Skeletal muscle tissue (tissue), 4 donors: ENCODE results near the gene PTGDR. TPM values are rescaled to one million over a fixed set of nuclear protein-coding genes. Genes with fewer than 3 reads are reported as not detected.

Experiments used
- H3K27ac ChIP-seq: one replicate; pipeline ENCODE4 v1.7.0; 2013; ENCODE audit warnings: mild to moderate bottlenecking, low read depth, low read length, inconsistent platforms
- H3K27me3 ChIP-seq, 3 donors: one replicate each; pipeline ENCODE4 v1.7.0; 2013; ENCODE audit warnings: low read length in 3 of 3; ENCODE audit not compliant: control insufficient read depth in 3 of 3, insufficient read depth in 3 of 3
- H3K36me3 ChIP-seq, 3 donors: one replicate each; pipeline ENCODE4 v1.7.0; 2013; ENCODE audit warnings: low read length in 3 of 3; ENCODE audit not compliant: control insufficient read depth in 3 of 3, insufficient read depth in 3 of 3
- H3K4me1 ChIP-seq, 3 donors: one replicate each; pipeline ENCODE4 v1.7.0; 2013; ENCODE audit warnings: low read length in 3 of 3, mild to moderate bottlenecking in 3 of 3; ENCODE audit not compliant: control insufficient read depth in 3 of 3, insufficient read depth in 3 of 3
- H3K4me3 ChIP-seq, 3 donors: one replicate each; pipeline ENCODE4 v1.7.0; 2013; ENCODE audit warnings: low read length in 3 of 3
- H3K9ac ChIP-seq, 3 donors: one replicate each; pipeline ENCODE4 v1.7.0; 2013; ENCODE audit warnings: low read length in 3 of 3, mild to moderate bottlenecking in 3 of 3, moderate library complexity in 2 of 3, low read depth in 1 of 3
- H3K9me3 ChIP-seq, 3 donors: one replicate each; pipeline ENCODE4 v1.7.0; 2013; ENCODE audit warnings: low read length in 3 of 3; ENCODE audit not compliant: control insufficient read depth in 3 of 3
- total RNA-seq: library from RNA; depleted of rRNA; stranded (reverse); fragments of >200 nt; gene quantifications from one replicate; pipeline ENCODE4 v1.2.3, GENCODE V29; 2014
- donor health status: Osteomylitis.

PTGDR gene
- total RNA-seq, 1 donor from 2014 or later, result under 0.01 TPM

DNA sequence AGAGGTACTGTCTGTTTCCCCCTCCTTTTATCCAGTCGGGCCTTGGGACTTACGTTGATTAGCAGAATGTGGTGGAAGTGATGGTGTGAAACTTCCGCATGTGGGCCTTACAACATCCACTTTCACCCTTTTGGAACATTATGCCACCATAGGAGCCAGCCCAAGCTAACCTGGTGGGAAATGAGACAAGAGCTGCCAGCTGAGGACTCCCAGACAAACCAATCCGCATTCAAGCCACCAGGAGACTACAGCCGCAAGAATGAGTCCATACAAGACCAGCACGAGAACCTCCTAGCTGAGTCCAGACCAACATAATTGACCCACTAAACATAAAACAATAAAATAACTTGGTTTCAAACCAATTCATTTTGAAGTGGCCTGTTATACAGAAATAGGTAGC is 37.5 kb downstream of the PTGDR start:
- H3K27ac ChIP-seq, result no peak overlapping the region
- H3K9me3 ChIP-seq, result no peaks in the 10 kb centered on the region
- H3K27me3 ChIP-seq, result no peaks in the 10 kb centered on the region
- no peaks in the 10 kb centered on the region for H3K4me1 ChIP-seq
- no peak overlapping the region for H3K9ac ChIP-seq
- no peak overlapping the region for H3K4me3 ChIP-seq
- H3K36me3 ChIP-seq, result no peaks in the 10 kb centered on the region

DNA sequence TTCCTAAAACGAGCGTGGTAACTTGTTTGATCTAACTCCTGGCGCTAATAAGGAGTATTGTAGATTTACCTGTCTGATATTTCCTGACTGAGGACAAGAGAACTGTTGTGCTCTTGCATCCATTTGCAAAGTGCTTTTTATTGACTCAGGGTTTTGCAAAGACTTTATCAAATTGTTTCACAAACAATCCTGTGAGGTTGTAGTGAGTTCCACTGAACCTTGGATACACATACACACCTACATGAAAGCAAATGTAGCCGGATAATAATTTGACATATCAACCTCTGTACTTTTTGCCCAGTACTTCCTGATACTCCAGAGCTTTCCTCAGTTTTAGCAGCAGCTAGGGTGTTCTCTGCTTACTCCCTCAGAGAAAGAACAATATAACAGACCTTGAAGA is 39.9 kb downstream of the PTGDR start:
- Histone ChIP-seq H3K27ac (no peak overlapping the region), H3K9ac (no peak overlapping the region), H3K27me3 (no peaks in the 10 kb centered on the region), H3K4me1 (no peaks in the 10 kb centered on the region), H3K36me3 (no peaks in the 10 kb centered on the region), H3K9me3 (no peaks in the 10 kb centered on the region), H3K4me3 (no peak overlapping the region)

DNA sequence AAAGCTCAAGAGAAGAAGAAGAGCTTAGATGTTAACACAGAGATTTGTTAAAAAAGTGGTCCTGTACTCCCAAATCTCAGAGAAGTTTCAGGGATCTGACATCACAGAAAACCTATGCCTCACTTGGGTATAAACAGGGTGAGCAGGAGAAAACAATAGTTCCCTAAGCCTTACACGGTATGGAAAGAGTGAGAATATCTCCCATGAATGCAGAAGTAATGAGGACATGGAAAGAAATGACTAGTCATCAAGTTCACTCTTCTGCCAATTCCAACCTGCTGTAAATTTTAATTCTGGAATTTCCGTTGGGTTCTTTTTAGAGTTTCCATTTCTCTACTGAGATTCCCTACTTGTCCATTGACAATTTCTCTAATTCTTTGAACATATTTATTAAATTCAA is 40.4 kb downstream of the PTGDR start:
- no peak overlapping the region for H3K4me3 ChIP-seq
- H3K36me3 ChIP-seq, result no peaks in the 10 kb centered on the region
- H3K27me3 ChIP-seq, result peaks cover 0 to 2% (median 0%) of the 10 kb centered on the region in 3 donors
- H3K4me1 ChIP-seq, result no peaks in the 10 kb centered on the region
- no peak overlapping the region for H3K9ac ChIP-seq
- no peak overlapping the region for H3K27ac ChIP-seq
- H3K9me3 ChIP-seq, result no peaks in the 10 kb centered on the region

DNA sequence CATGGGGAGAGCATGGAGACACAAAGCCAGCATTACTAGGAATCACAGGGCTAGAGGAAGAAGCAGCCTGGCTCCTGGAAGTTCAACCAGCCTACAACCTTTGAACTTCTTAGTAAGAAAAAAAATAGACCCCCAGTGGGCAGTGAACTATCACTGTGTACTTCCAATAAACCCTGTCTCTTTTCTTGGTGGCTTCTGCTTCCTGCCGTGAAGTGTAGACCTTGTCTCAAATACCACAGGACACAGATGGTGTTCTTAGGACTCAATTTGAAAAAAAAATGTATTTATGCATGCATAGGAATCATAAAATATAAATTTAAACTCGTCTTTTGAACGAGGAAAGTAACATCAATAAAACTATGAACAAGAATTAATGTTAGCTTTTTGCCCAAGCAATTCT is 43.0 kb downstream of the PTGDR start:
- no peaks in the 10 kb centered on the region for H3K9me3 ChIP-seq
- H3K4me1 ChIP-seq, result peaks cover 11 to 15% (median 13%) of the 10 kb centered on the region in 3 donors
- H3K27ac ChIP-seq, result no peak overlapping the region
- peaks cover 12 to 24% (median 22%) of the 10 kb centered on the region in 3 donors for H3K27me3 ChIP-seq
- no peak overlapping the region for H3K9ac ChIP-seq
- H3K4me3 ChIP-seq, result no peak overlapping the region
- no peaks in the 10 kb centered on the region for H3K36me3 ChIP-seq

DNA sequence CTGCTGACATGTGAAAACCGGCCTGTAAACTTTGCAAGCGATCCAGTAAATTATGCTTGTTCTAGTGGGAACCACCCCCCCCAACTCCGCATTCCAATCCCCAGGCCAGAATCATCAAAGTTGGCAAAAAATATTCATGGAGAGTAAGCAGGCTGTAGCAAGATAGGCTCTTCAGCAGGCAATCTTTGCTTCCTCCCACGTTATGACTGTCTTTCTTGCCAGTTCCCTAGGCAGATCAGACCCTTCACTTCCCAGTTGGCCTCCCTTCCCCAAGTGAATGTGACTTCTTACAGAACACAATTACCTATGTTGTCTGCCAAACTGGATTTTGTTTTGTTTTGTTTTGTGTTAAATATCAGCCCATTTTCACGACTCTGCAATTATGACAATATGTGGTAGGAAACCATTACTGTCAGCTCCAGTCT is 45.4 kb downstream of the PTGDR start:
- Histone ChIP-seq H3K9ac (no peak overlapping the region), H3K27ac (no peak overlapping the region)

DNA sequence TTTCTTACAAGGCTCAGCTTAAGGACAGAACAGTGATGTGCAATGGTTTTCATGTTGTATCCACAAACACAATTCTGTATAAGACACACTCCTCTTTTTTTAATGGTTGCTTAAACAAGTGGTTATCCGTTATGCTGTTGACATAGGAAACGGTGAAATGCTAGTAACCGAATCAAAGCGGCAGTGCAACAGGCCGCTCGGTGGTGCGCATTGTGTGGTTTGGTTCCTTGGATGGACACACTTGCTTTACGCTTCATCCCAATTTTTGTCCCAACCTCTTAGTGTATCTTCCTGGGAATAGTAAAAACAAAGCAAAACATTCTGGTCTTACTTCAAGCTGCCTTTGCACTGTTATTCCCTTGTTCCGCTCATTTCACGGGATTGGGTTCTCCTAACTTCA is 46.0 kb downstream of the PTGDR start:
- H3K9me3 ChIP-seq, result no peaks in the 10 kb centered on the region
- no peaks in the 10 kb centered on the region for H3K36me3 ChIP-seq
- peak overlapping the region; percentile 69 to 79 (median 69) for H3K4me3 ChIP-seq
- peak overlapping the region in 2 of 3 donors; percentile 33 to 59 for H3K9ac ChIP-seq
- peak overlapping the region; percentile 15 for H3K27ac ChIP-seq
- peaks cover 11 to 15% (median 13%) of the 10 kb centered on the region in 3 donors for H3K4me1 ChIP-seq
- peaks cover 15 to 30% (median 25%) of the 10 kb centered on the region in 3 donors for H3K27me3 ChIP-seq

More for the DNA sequence above, 45.4 kb downstream of the PTGDR start:
- no peaks in the 10 kb centered on the region for H3K9me3 ChIP-seq
- H3K4me1 ChIP-seq, result peaks cover 11 to 15% (median 13%) of the 10 kb centered on the region in 3 donors
- H3K4me3 ChIP-seq, result peak overlapping the region in 2 of 3 donors; percentile 69 to 79
- H3K36me3 ChIP-seq, result no peaks in the 10 kb centered on the region
- H3K27me3 ChIP-seq, result peaks cover 15 to 30% (median 25%) of the 10 kb centered on the region in 3 donors

DNA sequence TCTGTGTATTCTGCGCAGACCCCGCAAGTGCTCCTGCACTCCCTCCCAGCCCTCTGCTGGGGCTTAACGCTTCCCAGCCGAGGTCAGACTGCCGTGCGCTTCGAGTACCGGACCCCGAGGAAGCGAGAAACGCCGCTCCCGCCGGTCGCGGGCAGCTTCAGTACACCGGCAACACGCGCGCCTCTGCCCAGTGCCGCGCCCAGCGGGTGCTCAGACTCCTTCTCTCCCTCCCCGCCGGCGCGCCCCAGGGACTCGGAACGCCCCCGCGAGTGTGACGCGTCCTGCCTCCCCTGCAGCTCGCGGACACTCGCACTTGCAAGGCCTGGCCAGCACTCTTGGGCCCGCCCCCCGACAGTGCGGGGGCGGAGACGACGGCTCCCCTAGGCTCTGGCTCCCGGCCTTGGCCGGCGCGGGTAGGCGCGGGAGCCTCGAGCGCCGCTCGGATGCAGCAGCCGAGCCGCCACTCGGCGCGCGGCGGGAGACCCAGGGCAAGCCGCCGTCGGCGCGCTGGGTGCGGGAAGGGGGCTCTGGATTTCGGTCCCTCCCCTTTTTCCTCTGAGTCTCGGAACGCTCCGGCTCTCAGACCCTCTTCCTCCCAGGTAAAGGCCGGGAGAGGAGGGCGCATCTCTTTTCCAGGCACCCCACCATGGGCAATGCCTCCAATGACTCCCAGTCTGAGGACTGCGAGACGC is 46.6 kb downstream of the PTGDR start, which contains the start of gene PTGER2:
Gene PTGER2, plus strand, starts transcription at position 410 of the 692 bp plus-strand sequence. Its CDS starts 237 bp downstream, at position 647.
- Histone ChIP-seq H3K9me3 (no peaks in the 10 kb centered on the region), H3K4me3 (peak within 1 kb of the TSS; percentile 69 to 79 (median 69)), H3K4me1 (peaks cover 11 to 15% (median 13%) of the 10 kb centered on the region in 3 donors), H3K9ac (peak within 1 kb of the TSS; percentile 58 to 60 (median 59)), H3K27me3 (peaks cover 15 to 30% (median 25%) of the 10 kb centered on the region in 3 donors), H3K27ac (peak within 1 kb of the TSS; percentile 38), H3K36me3 (no peaks in the 10 kb centered on the region)

DNA sequence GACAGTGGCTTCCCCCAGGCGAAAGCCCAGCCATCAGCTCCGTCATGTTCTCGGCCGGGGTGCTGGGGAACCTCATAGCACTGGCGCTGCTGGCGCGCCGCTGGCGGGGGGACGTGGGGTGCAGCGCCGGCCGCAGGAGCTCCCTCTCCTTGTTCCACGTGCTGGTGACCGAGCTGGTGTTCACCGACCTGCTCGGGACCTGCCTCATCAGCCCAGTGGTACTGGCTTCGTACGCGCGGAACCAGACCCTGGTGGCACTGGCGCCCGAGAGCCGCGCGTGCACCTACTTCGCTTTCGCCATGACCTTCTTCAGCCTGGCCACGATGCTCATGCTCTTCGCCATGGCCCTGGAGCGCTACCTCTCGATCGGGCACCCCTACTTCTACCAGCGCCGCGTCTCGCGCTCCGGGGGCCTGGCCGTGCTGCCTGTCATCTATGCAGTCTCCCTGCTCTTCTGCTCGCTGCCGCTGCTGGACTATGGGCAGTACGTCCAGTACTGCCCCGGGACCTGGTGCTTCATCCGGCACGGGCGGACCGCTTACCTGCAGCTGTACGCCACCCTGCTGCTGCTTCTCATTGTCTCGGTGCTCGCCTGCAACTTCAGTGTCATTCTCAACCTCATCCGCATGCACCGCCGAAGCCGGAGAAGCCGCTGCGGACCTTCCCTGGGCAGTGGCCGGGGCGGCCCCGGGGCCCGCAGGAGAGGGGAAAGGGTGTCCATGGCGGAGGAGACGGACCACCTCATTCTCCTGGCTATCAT is 47.3 kb downstream of the PTGDR start:
- Histone ChIP-seq H3K4me1 (peaks cover 11 to 15% (median 13%) of the 10 kb centered on the region in 3 donors), H3K4me3 (peak overlapping the region; percentile 69 to 78 (median 69)), H3K9ac (peak overlapping the region; percentile 21 to 60 (median 58)), H3K36me3 (no peaks in the 10 kb centered on the region), H3K27me3 (peaks cover 15 to 30% (median 25%) of the 10 kb centered on the region in 3 donors), H3K27ac (peak overlapping the region; percentile 38), H3K9me3 (no peaks in the 10 kb centered on the region)

DNA sequence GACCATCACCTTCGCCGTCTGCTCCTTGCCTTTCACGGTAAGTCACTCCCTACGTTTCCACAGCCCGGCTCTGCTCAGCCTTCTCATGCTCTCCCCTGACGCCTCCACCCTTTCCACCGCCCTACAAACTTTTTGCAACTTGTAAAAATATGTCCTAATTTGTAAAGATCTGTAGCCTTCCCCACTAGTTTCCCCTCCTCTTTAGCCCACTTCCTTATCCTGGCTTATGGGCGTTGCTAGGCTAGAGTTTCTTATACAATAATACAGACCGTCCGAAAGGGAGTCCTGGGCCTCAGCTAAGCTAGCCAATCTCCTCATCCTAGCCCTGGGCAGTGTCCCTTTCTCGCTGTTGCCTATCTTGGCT is 47.8 kb downstream of the PTGDR start:
- Histone ChIP-seq H3K36me3 (no peaks in the 10 kb centered on the region), H3K4me1 (peaks cover 11 to 15% (median 13%) of the 10 kb centered on the region in 3 donors), H3K27me3 (peaks cover 15 to 30% (median 25%) of the 10 kb centered on the region in 3 donors), H3K4me3 (peak overlapping the region; percentile 69 to 78 (median 69)), H3K9me3 (no peaks in the 10 kb centered on the region), H3K27ac (no peak overlapping the region), H3K9ac (peak overlapping the region in 1 of 3 donors; percentile 58)

DNA sequence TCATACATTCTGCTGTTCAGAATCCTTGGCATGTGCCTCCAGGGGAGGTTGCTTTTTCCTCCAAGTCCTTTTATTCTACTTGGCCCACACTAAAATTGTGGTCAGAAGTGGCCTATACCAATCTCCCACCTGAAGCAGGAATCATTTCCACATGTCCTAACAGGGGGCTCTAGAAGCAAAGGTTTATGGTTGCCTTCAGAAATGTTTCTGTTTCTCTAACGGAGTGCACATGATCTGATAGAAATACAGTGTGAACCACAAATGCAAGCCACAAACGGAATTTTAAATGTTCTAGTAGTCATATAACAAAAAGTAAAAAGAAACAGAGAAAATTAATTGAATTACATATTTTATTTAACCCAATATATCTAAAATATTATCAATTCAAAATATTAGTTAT is 50.6 kb downstream of the PTGDR start:
- Histone ChIP-seq H3K27me3 (peaks cover 15 to 30% (median 22%) of the 10 kb centered on the region in 3 donors), H3K36me3 (no peaks in the 10 kb centered on the region), H3K27ac (no peak overlapping the region), H3K9me3 (no peaks in the 10 kb centered on the region), H3K4me1 (peaks cover 11 to 15% (median 13%) of the 10 kb centered on the region in 3 donors), H3K9ac (no peak overlapping the region), H3K4me3 (no peak overlapping the region)
